Lower leg skin (tissue), 3 donors: Measurements from ENCODE around the gene NFIA.

ENCODE experiments used
- CTCF ChIP-seq, 3 donors: fragments of 450-650 bp; IDR thresholded peaks; one replicate each; pipeline ENCODE4 v1.5.1; 2016; ENCODE audit warnings: antibody characterized with exemption in 3 of 3, mild to moderate bottlenecking in 3 of 3, moderate library complexity in 2 of 3
- POLR2A ChIP-seq, 2 donors: fragments of 450-650 bp; IDR thresholded peaks; one replicate each; pipeline ENCODE4 v1.6.1; 2016 to 2017; ENCODE audit warnings: antibody characterized with exemption in 2 of 2, mild to moderate bottlenecking in 1 of 2, moderate library complexity in 1 of 2

- TF ChIP-seq CTCF (IDR thresholded peaks at IDR 0.05) = no peak
- no peak for TF ChIP-seq POLR2A (IDR thresholded peaks at IDR 0.05)
These were observed 365.0 kb downstream of the NFIA start for GRCh38 chr1:61447106-61447967.
